HEK293 (cell line): ENCODE data around the gene CDH24.

Experiments used
- BCL11A ChIP-seq: fragments of 450-650 bp; formaldehyde crosslinking; IDR thresholded peaks from 2 replicates; pipeline ENCODE4 v1.5.1; 2016; ENCODE audit warnings: low read depth, missing biosample characterization, missing genetic modification characterization
- GLI4 ChIP-seq: fragments of 450-650 bp; formaldehyde crosslinking; IDR thresholded peaks from 2 replicates; pipeline ENCODE4 v1.5.1; 2016; ENCODE audit warnings: missing biosample characterization, missing genetic modification characterization
- GLIS1 ChIP-seq: fragments of 450-650 bp; formaldehyde crosslinking; IDR thresholded peaks from 2 replicates; pipeline ENCODE4 v1.5.1; 2016; ENCODE audit warnings: missing biosample characterization, missing genetic modification characterization
- HOXC10 ChIP-seq: sonication (generic); formaldehyde crosslinking; IDR thresholded peaks from 2 replicates; pipeline ENCODE4 v1.8.1; 2023; ENCODE audit warnings: mild to moderate bottlenecking, missing genetic modification reagents
- HOXD13 ChIP-seq: sonication (generic); formaldehyde crosslinking; IDR thresholded peaks from 2 replicates; pipeline ENCODE4 v1.8.0; 2022; ENCODE audit warnings: missing genetic modification reagents, borderline replicate concordance
- KLF16 ChIP-seq: fragments of 450-650 bp; formaldehyde crosslinking; IDR thresholded peaks from 2 replicates; pipeline ENCODE4 v1.5.1; 2017; ENCODE audit warnings: missing biosample characterization, missing genetic modification characterization
- KLF17 ChIP-seq: fragments of 450-650 bp; formaldehyde crosslinking; IDR thresholded peaks from 2 replicates; pipeline ENCODE4 v1.5.1; 2016; ENCODE audit warnings: missing biosample characterization, missing genetic modification characterization
- KLF9 ChIP-seq: fragments of 450-650 bp; formaldehyde crosslinking; IDR thresholded peaks from 2 replicates; pipeline ENCODE4 v1.5.1; 2016; ENCODE audit warnings: missing biosample characterization, missing genetic modification characterization, low read depth
- SCRT1 ChIP-seq: fragments of 450-650 bp; formaldehyde crosslinking; IDR thresholded peaks from 2 replicates; pipeline ENCODE4 v1.5.1; 2016; ENCODE audit warnings: missing biosample characterization, missing genetic modification characterization, borderline replicate concordance
- WT1 ChIP-seq: fragments of 450-650 bp; formaldehyde crosslinking; IDR thresholded peaks from 2 replicates; pipeline ENCODE4 v1.5.1; 2016; ENCODE audit warnings: missing biosample characterization, missing genetic modification characterization
- ZBTB10 ChIP-seq: fragments of 450-650 bp; formaldehyde crosslinking; IDR thresholded peaks from 2 replicates; pipeline ENCODE4 v1.5.1; 2016; ENCODE audit warnings: missing biosample characterization, missing genetic modification characterization
- ZBTB11 ChIP-seq: fragments of 450-650 bp; formaldehyde crosslinking; conservative IDR thresholded peaks from 2 replicates; pipeline ENCODE4 v1.5.1; 2016; ENCODE audit warnings: low read depth, missing biosample characterization, missing genetic modification characterization
- ZBTB17 ChIP-seq: fragments of 450-650 bp; formaldehyde crosslinking; IDR thresholded peaks from 2 replicates; pipeline ENCODE4 v1.5.1; 2016; ENCODE audit warnings: missing biosample characterization, missing genetic modification characterization
- ZFP37 ChIP-seq: fragments of 450-650 bp; formaldehyde crosslinking; IDR thresholded peaks from 2 replicates; pipeline ENCODE4 v1.5.1; 2016; ENCODE audit warnings: missing biosample characterization, missing genetic modification characterization
- ZFP69B ChIP-seq: fragments of 450-650 bp; formaldehyde crosslinking; IDR thresholded peaks from 2 replicates; pipeline ENCODE4 v1.5.1; 2016; ENCODE audit warnings: missing biosample characterization, missing genetic modification characterization
- ZNF10 ChIP-seq: fragments of 450-650 bp; formaldehyde crosslinking; IDR thresholded peaks from 2 replicates; pipeline ENCODE4 v1.5.1; 2017; ENCODE audit warnings: missing biosample characterization, missing genetic modification characterization
- ZNF146 ChIP-seq: fragments of 450-650 bp; formaldehyde crosslinking; IDR thresholded peaks from 2 replicates; pipeline ENCODE4 v1.5.1; 2016; ENCODE audit warnings: missing biosample characterization, missing genetic modification characterization
- ZNF157 ChIP-seq: fragments of 450-650 bp; formaldehyde crosslinking; IDR thresholded peaks from 2 replicates; pipeline ENCODE4 v1.5.1; 2016; ENCODE audit warnings: missing biosample characterization, missing genetic modification characterization
- ZNF16 ChIP-seq: fragments of 450-650 bp; formaldehyde crosslinking; IDR thresholded peaks from 2 replicates; pipeline ENCODE4 v1.5.1; 2016; ENCODE audit warnings: low read depth, missing biosample characterization, missing genetic modification characterization
- ZNF18 ChIP-seq: fragments of 450-650 bp; formaldehyde crosslinking; IDR thresholded peaks from 2 replicates; pipeline ENCODE4 v1.5.1; 2016; ENCODE audit warnings: missing biosample characterization, missing genetic modification characterization
- ZNF184 ChIP-seq: fragments of 450-650 bp; IDR thresholded peaks from 2 replicates; pipeline ENCODE4 v1.5.1; 2018; ENCODE audit warnings: missing biosample characterization, mild to moderate bottlenecking, missing genetic modification characterization
- ZNF394 ChIP-seq: fragments of 450-650 bp; formaldehyde crosslinking; IDR thresholded peaks from 2 replicates; pipeline ENCODE4 v1.5.1; 2016; ENCODE audit warnings: missing biosample characterization, missing genetic modification characterization, mild to moderate bottlenecking, moderate library complexity, borderline replicate concordance
- ZNF449 ChIP-seq: fragments of 450-650 bp; formaldehyde crosslinking; IDR thresholded peaks from 2 replicates; pipeline ENCODE4 v1.5.1; 2017; ENCODE audit warnings: missing biosample characterization, mild to moderate bottlenecking, missing genetic modification characterization, moderate library complexity
- ZNF521 ChIP-seq: fragments of 450-650 bp; formaldehyde crosslinking; IDR thresholded peaks from 2 replicates; pipeline ENCODE4 v1.5.1; 2017; ENCODE audit warnings: missing biosample characterization, mild to moderate bottlenecking, missing genetic modification characterization
- ZNF530 ChIP-seq: fragments of 450-650 bp; formaldehyde crosslinking; IDR thresholded peaks from 2 replicates; pipeline ENCODE4 v1.5.1; 2016; ENCODE audit warnings: low read depth, missing biosample characterization, missing genetic modification characterization
- ZNF639 ChIP-seq: fragments of 450-650 bp; formaldehyde crosslinking; IDR thresholded peaks from 2 replicates; pipeline ENCODE4 v1.5.1; 2016; ENCODE audit warnings: missing biosample characterization, missing genetic modification characterization
- ZSCAN16 ChIP-seq: fragments of 450-650 bp; formaldehyde crosslinking; IDR thresholded peaks from 2 replicates; pipeline ENCODE4 v1.5.1; 2016; ENCODE audit warnings: missing biosample characterization, missing genetic modification characterization

Gene CDH24

GRCh38 chr14:23070262-23071129 lies 13.2 kb upstream of the CDH24 start (continued):
- TF ChIP-seq KLF17 (tag by site-specific recombination) (no peak), ZNF184 (tag by site-specific recombination) (no peak), GLIS1 (tag by site-specific recombination) (peak; percentile 64), ZNF18 (tag by site-specific recombination) (no peak), ZFP69B (tag by site-specific recombination) (no peak), ZBTB17 (tag by site-specific recombination) (peak; percentile 71), HOXC10 (no peak), ZNF394 (tag by site-specific recombination) (no peak), ZNF521 (no peak), BCL11A (tag by site-specific recombination) (no peak), ZNF449 (no peak), ZNF157 (tag by site-specific recombination) (no peak), KLF16 (tag by site-specific recombination) (no peak; the same call in 1 of the 2 replicates), SCRT1 (tag by site-specific recombination) (no peak), ZNF639 (tag by site-specific recombination) (no peak), ZNF10 (tag by site-specific recombination) (no peak), GLI4 (no peak), ZBTB10 (tag by site-specific recombination) (no peak), ZSCAN16 (no peak), ZNF530 (tag by site-specific recombination) (no peak), WT1 (no peak), HOXD13 (no peak), ZNF16 (tag by site-specific recombination) (no peak), KLF9 (tag by site-specific recombination) (no peak), ZBTB11 (tag by site-specific recombination) (peak; percentile 71), ZNF146 (no peak), ZFP37 (tag by site-specific recombination) (no peak)
